ENCODE data around the gene ZNF687.

The ZNF687 gene

DNA sequence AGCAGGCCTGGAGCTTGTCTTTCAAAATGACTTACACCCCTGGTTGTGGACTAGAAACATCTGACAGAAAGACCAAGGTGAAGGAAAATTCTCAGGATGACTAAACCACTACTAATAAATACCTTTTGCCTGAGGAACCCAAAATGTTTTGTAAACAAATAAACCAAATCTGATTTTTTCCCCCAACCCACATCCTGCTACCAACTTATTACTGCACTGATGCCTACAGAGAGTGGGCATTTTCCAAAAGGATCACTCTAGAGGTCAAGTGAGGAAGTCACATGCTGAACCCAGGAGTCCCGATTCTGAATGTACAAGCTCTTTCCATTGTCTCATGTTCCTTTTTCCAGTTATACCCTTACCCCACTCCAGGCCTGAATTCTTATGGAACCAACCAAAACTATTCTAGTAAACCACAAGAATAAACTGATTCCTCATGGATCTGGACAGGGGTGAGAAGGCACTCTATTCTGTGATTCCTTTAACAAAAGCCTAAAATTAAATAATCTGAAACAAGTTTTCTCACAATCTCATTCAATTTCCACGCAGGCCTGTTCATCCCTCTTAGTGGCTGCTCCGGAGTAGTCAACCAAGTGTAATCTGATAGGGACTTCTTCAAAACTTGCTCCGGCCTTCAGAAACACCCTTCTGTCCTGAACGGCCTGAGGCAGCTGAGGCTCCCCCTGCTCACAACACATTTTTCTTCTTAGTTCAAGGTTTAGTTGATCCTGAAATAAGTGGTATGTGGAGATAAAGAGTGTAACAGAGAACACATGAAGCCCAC lies 43.7 kb downstream of the ZNF687 start:
- TF ChIP-seq, protein P1, sequence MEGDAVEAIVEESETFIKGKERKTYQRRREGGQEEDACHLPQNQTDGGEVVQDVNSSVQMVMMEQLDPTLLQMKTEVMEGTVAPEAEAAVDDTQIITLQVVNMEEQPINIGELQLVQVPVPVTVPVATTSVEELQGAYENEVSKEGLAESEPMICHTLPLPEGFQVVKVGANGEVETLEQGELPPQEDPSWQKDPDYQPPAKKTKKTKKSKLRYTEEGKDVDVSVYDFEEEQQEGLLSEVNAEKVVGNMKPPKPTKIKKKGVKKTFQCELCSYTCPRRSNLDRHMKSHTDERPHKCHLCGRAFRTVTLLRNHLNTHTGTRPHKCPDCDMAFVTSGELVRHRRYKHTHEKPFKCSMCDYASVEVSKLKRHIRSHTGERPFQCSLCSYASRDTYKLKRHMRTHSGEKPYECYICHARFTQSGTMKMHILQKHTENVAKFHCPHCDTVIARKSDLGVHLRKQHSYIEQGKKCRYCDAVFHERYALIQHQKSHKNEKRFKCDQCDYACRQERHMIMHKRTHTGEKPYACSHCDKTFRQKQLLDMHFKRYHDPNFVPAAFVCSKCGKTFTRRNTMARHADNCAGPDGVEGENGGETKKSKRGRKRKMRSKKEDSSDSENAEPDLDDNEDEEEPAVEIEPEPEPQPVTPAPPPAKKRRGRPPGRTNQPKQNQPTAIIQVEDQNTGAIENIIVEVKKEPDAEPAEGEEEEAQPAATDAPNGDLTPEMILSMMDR (conservative IDR thresholded peaks at IDR 0.05; ENCODE audit: low read depth, low read length) = no peak
- no peak for DNase-seq (ENCODE audit: low read depth)
- H3K4me3 ChIP-seq (ENCODE audit: low read length) = peak overlapping the region; percentile 89

DNA sequence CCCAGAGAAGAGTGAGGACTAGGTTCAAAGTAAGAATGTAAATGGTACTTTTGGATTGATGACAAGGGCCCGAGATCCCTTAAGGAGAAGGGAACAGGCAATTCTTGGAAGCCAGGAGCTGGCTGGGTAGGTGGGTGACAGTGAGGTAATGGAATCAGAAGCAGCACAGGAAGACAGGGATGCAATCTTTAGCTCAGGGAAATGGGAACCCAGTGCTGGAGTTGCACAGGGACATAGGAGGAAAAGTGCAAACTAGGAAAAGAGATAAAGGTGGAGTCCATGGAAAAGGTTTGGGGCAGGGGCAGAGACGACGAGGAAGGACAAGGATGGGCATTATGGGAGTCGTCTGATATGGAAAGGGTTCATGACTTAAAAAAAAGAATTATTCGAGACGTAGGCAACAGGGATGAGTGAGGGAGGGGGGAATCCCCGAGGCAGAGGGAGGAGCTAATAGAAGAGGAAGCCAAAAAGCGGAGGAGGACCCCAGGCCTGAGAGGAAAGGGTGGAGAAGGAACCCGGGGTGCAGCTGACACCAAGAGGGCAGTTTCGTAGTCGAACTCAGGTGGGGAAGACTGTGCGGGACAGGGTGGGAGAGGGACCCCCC lies 44.6 kb downstream of the ZNF687 start:
- peak overlapping the region; percentile 89 for H3K4me3 ChIP-seq (ENCODE audit: low read length)
- TF ChIP-seq, protein P1 (conservative IDR thresholded peaks at IDR 0.05; ENCODE audit: low read depth, low read length) = no peak
- no peak for DNase-seq (ENCODE audit: low read depth)

DNA sequence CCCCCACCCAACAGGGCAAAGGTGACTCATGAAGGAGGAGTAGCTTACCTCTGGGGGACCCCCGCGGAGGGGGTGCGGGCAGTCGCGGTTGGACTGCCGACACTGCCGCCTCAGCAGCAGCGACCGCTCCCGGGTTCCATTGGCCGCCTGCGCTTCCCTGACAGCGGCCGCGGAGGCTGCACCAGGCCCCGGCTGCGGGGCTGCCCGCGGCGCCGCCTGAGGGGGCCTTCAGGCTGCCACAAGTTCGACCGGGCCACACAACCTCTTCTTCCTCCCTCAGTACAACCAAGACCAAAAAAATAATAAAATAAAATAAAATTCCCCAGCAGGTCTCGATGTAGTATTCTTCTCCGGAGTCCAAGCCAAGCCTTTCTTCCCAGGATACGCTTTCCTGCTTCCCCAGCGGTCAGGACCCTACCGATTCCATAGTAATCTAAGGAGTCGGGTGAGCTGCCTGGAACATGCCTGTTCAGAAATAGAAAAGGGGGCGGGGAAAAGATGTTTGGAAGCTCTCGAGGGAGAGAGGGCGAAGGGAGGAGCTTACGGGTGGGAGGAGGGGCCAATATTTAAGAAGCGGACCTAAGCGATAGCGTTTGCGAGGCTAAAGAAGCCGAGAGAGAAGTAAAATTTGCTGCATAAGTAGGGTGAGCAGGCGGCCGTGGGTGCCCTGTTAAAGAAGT lies 45.3 kb downstream of the ZNF687 start, which contains the start of gene PI4KB:
PI4KB (minus strand) TSS at position 194 of the 680 bp plus-strand sequence. CDS start 10,935 bp downstream, outside the sequence.
- TF ChIP-seq, protein P1 (conservative IDR thresholded peaks at IDR 0.05; ENCODE audit: low read depth, low read length) = no peak
- H3K4me3 ChIP-seq (ENCODE audit: low read length) = peak within 1 kb of the TSS; percentile 89
- DNase-seq (ENCODE audit: low read depth) = peak; percentile 94

DNA sequence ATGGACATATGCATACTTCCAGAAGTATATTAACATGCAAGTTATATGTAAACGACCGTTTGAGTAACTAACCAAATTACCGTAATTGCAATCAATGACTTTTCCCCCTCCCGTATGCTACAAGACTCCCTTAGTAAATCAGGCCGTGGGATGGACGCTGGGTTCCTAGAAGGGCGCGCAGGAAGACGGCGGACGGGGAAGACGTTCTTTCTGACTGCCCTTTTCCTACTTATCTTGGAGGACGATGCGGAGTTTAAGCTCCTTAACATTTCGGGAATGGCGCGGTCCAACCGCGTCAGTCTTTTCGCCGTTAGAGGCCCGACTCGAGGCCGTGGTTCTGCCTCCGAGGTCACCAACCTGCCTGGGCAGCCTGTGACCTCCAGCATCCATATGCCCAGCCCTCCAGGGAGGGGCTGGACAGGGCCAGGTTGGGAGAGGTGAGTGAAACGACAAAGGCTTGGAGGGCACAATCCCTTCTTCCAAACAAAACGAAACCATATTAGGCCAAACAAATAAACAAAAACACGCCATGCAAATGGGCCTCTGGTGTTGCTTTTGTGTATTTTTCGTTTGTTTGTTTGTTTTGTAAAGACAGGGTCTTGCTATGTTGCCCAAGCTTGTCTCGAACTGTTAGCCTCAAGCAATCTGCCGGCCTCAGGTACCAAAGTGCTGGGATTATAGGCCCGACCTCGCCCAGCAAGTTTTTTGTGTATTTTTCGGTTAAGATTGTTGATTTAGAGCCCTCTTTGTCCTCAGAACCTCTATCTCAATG lies 46.0 kb downstream of the ZNF687 start:
- TF ChIP-seq, protein P1 (conservative IDR thresholded peaks at IDR 0.05; ENCODE audit: low read depth, low read length) = no peak
- no peak for DNase-seq (ENCODE audit: low read depth)

DNA sequence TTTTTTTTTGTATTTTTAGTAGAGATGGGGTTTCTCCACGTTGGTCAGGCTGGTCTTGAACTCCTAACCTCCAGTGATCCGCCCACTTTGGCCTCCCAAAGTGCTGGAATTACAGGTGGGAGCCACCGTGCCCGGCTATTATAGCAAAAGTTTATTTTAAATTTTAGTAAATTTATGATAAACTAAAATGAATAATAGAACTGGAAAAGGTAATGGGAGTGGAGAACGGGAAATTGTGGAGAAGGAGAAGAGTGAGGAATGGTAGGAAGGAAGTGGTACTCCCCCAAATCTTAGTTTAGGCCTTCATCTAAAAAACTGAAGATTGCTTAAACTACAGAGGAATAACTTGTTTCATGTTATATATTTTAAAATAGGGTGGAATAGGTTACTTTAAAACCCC lies 52.7 kb downstream of the ZNF687 start:
- H3K4me3 ChIP-seq (ENCODE audit: low read length) = no peak overlapping the region
- DNase-seq (ENCODE audit: low read depth) = no peak
- TF ChIP-seq, protein P1 (conservative IDR thresholded peaks at IDR 0.05; ENCODE audit: low read depth, low read length) = no peak

More for the DNA sequence above, 46.0 kb downstream of the ZNF687 start:
- H3K4me3 ChIP-seq (ENCODE audit: low read length) = peak overlapping the region; percentile 89

DNA sequence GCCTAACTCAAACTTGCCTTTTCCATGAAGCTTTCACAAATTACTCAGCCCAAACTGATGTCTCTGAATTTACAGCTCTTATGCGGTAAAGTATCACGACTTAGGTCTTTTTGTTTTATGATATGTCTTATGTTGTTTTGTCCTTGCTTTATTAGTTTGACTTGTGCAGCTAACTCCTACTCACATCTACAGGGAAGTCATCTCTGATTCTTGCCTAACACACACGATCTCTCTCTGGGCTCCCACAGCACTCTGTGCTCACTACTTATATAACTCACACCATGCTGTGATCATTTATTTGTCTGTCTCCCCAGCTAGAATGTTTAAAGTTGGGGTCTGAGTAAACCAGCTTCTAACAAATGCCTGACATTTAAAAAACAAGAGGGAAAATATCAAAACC lies 54.5 kb downstream of the ZNF687 start:
- TF ChIP-seq, protein P1 (conservative IDR thresholded peaks at IDR 0.05; ENCODE audit: low read depth, low read length) = no peak
- H3K4me3 ChIP-seq (ENCODE audit: low read length) = no peak overlapping the region
- DNase-seq (ENCODE audit: low read depth) = no peak
